BLaER1 treated with 17β-estradiol and CSF1 and Interleukin-3, amounts not matched to agents 10 nM and 100 nM (cell line): ENCODE results near the gene PI4KA.
A peak's percentile ranks its signal among the peaks of the same experiment; 100 is the strongest.
"Not testable (repeated sequence)": the region's sequence is repeated elsewhere in the genome, so short reads cannot be mapped to it uniquely, and the experiment has no call there.

Experiments
- H3K27ac ChIP-seq, 11 experiments: shearing (Covaris generic); formaldehyde crosslinking; 2 replicates each; pipeline ENCODE4 v1.8.1; 2022
- H3K27me3 ChIP-seq, 11 experiments: shearing (Covaris generic); formaldehyde crosslinking; 2 replicates each; pipeline ENCODE4 v1.8.1; 2022
- H3K36me3 ChIP-seq, 11 experiments: shearing (Covaris generic); formaldehyde crosslinking; 2 replicates each; pipeline ENCODE4 v1.8.1; 2022
- H3K4me1 ChIP-seq, 10 experiments: shearing (Covaris generic); formaldehyde crosslinking; 2 replicates each; pipeline ENCODE4 v1.8.1; 2022
- H3K4me2 ChIP-seq, 11 experiments: shearing (Covaris generic); formaldehyde crosslinking; 2 replicates each; pipeline ENCODE4 v1.8.1; 2022
- H3K4me3 ChIP-seq, 10 experiments: shearing (Covaris generic); formaldehyde crosslinking; 2 replicates each; pipeline ENCODE4 v1.8.1; 2022
- H3K9ac ChIP-seq, 11 experiments: shearing (Covaris generic); formaldehyde crosslinking; 2 replicates each; pipeline ENCODE4 v1.8.1; 2022
- H3K9me3 ChIP-seq, 11 experiments: shearing (Covaris generic); formaldehyde crosslinking; replicated peaks in 1 of 11; 2 replicates each; pipeline ENCODE4 v1.8.1; 2022
- H4K20me1 ChIP-seq, 11 experiments: shearing (Covaris generic); formaldehyde crosslinking; 2 replicates each; pipeline ENCODE4 v1.8.1; 2022
- Cebpa-rat ChIP-seq, 11 experiments: shearing (Covaris generic); IDR thresholded peaks; 2 replicates each; pipeline ENCODE4 v1.8.1; 2022

PI4KA gene

GRCh38 chr22:20776624-20777405 lies 81.8 kb downstream of the PI4KA start:
- H3K27me3 ChIP-seq = no peaks in the 10 kb centered on the region
- H3K27ac ChIP-seq = peak overlapping the region in 5 of 11 experiments; percentile 8 to 75 (median 53); a peak in 7 of 22 replicates
- 0 out of 22 replicates have a peak overlapping the region, but pooled peaks of 1 of the 11 experiments have one; percentile 43 for H3K4me2 ChIP-seq
- peaks cover 30 to 68% (median 58%) of the 10 kb centered on the region in 10 experiments for H3K4me1 ChIP-seq
- TF ChIP-seq Cebpa-rat (IDR thresholded peaks at IDR 0.05) = no peak
- H3K36me3 ChIP-seq = peaks cover 12 to 87% (median 41%) of the 10 kb centered on the region in 11 experiments; a peak in 20 of 22 replicates
- no peak overlapping the region for H3K4me3 ChIP-seq
- H4K20me1 ChIP-seq = peaks cover 0 to 13% (median 0%) of the 10 kb centered on the region in 11 experiments; a peak in 4 of 22 replicates
- H3K9ac ChIP-seq = peak overlapping the region in 2 of 11 experiments; percentile 33 to 41; a peak in 1 of 22 replicates
- no peaks in the 10 kb centered on the region for H3K9me3 ChIP-seq

- Histone ChIP-seq H3K36me3 (peaks cover 5 to 80% (median 33%) of the 10 kb centered on the region in 11 experiments; a peak in 20 of 22 replicates), H3K9me3 (no peaks in the 10 kb centered on the region), H3K4me2 (peak overlapping the region in 6 of 11 experiments; percentile 2 to 79 (median 18); a peak in 5 of 22 replicates), H3K9ac (no peak overlapping the region), H3K4me3 (no peak overlapping the region), H3K4me1 (peaks cover 22 to 63% (median 55%) of the 10 kb centered on the region in 10 experiments), H4K20me1 (peaks cover 0 to 6% (median 0%) of the 10 kb centered on the region in 11 experiments; a peak in 3 of 22 replicates), H3K27ac (no peak overlapping the region), H3K27me3 (no peaks in the 10 kb centered on the region)
- TF ChIP-seq Cebpa-rat (IDR thresholded peaks at IDR 0.05) = no peak
These were observed 83.2 kb downstream of the PI4KA start for GRCh38 chr22:20775342-20775895.

- no peak overlapping the region for H3K4me3 ChIP-seq
These were observed 83.7 kb downstream of the PI4KA start for GRCh38 chr22:20774882-20775281.

GRCh38 chr22:20773793-20774212 lies 84.8 kb downstream of the PI4KA start, which contains the start of gene SERPIND1:
SERPIND1 (plus strand) TSS chr22:20774113; CDS start chr22:20779313, 5,200 bp downstream.
- H3K4me1 ChIP-seq = peaks cover 23 to 63% (median 59%) of the 10 kb centered on the region in 10 experiments
- no peak within 1 kb of the TSS for H3K4me3 ChIP-seq
- H3K27ac ChIP-seq = 0 out of 22 replicates have a peak within 1 kb of the TSS, but pooled peaks of 2 of the 11 experiments have one; percentile 2 to 22
- no peak within 1 kb of the TSS; a peak in 1 of 22 replicates for H3K9ac ChIP-seq
- H3K4me2 ChIP-seq = peak within 1 kb of the TSS in 7 of 11 experiments; percentile 9 to 79 (median 63); a peak in 14 of 22 replicates
- no peaks in the 10 kb centered on the region for H3K27me3 ChIP-seq
- no peak for TF ChIP-seq Cebpa-rat (IDR thresholded peaks at IDR 0.05)
- H4K20me1 ChIP-seq = peaks cover 0 to 6% (median 0%) of the 10 kb centered on the region in 11 experiments; a peak in 3 of 22 replicates
- peaks cover 0 to 65% (median 22%) of the 10 kb centered on the region in 11 experiments; a peak in 17 of 22 replicates for H3K36me3 ChIP-seq
- peaks cover 0 to 8% (median 0%) of the 10 kb centered on the region in 11 experiments; a peak in 8 of 22 replicates for H3K9me3 ChIP-seq

More at GRCh38 chr22:20774882-20775281, 83.7 kb downstream of the PI4KA start:
- Histone ChIP-seq H3K9me3 (no peaks in the 10 kb centered on the region), H4K20me1 (peaks cover 0 to 6% (median 0%) of the 10 kb centered on the region in 11 experiments; a peak in 3 of 22 replicates), H3K4me2 (peak overlapping the region in 6 of 11 experiments; percentile 2 to 79 (median 21); a peak in 7 of 22 replicates), H3K27ac (no peak overlapping the region), H3K4me1 (peaks cover 22 to 63% (median 57%) of the 10 kb centered on the region in 10 experiments), H3K27me3 (no peaks in the 10 kb centered on the region), H3K36me3 (peaks cover 5 to 75% (median 29%) of the 10 kb centered on the region in 11 experiments; a peak in 20 of 22 replicates), H3K9ac (no peak overlapping the region)
- no peak for TF ChIP-seq Cebpa-rat (IDR thresholded peaks at IDR 0.05)

GRCh38 chr22:20771918-20772625 lies 86.5 kb downstream of the PI4KA start:
- Histone ChIP-seq H3K4me3 (no peak overlapping the region), H3K9me3 (peaks cover 0 to 12% (median 0%) of the 10 kb centered on the region in 11 experiments; a peak in 8 of 22 replicates), H3K27me3 (no peaks in the 10 kb centered on the region), H3K4me2 (no peak overlapping the region), H4K20me1 (peaks cover 0 to 6% (median 0%) of the 10 kb centered on the region in 11 experiments; a peak in 2 of 22 replicates), H3K4me1 (peaks cover 15 to 64% (median 56%) of the 10 kb centered on the region in 10 experiments; a peak in 19 of 20 replicates), H3K36me3 (peaks cover 5 to 61% (median 27%) of the 10 kb centered on the region in 11 experiments; a peak in 19 of 22 replicates), H3K27ac (peak overlapping the region in 1 of 11 experiments; percentile 22; a peak in 1 of 22 replicates), H3K9ac (no peak overlapping the region)
- TF ChIP-seq Cebpa-rat (IDR thresholded peaks at IDR 0.05) = no peak

- H4K20me1 ChIP-seq = peaks cover 0 to 13% (median 0%) of the 10 kb centered on the region in 11 experiments; a peak in 2 of 22 replicates
- H3K27ac ChIP-seq = peak overlapping the region in 9 of 11 experiments; percentile 40 to 75 (median 68); a peak in 17 of 22 replicates
- peak overlapping the region in 2 of 11 experiments; percentile 1 to 11; a peak in 3 of 22 replicates for H3K9ac ChIP-seq
- H3K9me3 ChIP-seq = peaks cover 0 to 12% (median 0%) of the 10 kb centered on the region in 11 experiments; a peak in 8 of 22 replicates
- not testable (repeated sequence) for H3K4me3 ChIP-seq, H3K27me3 ChIP-seq
- H3K4me1 ChIP-seq = peaks cover 15 to 45% (median 39%) of the 10 kb centered on the region in 10 experiments; a peak in 19 of 20 replicates
- H3K4me2 ChIP-seq = peak overlapping the region; percentile 24 to 72 (median 61); a peak in 21 of 22 replicates
- peaks cover 19 to 61% (median 45%) of the 10 kb centered on the region in 11 experiments for H3K36me3 ChIP-seq
- TF ChIP-seq Cebpa-rat (IDR thresholded peaks at IDR 0.05) = peak in 8 of 11 experiments; percentile 59 to 79 (median 62); a peak in 12 of 22 replicates
These were observed 89.2 kb downstream of the PI4KA start for GRCh38 chr22:20769496-20769826.

GRCh38 chr22:20766530-20766929 lies 92.1 kb downstream of the PI4KA start:
- no peak overlapping the region for H3K4me2 ChIP-seq
- TF ChIP-seq Cebpa-rat (IDR thresholded peaks at IDR 0.05) = no peak
- peaks cover 15 to 28% (median 21%) of the 10 kb centered on the region in 10 experiments; a peak in 19 of 20 replicates for H3K4me1 ChIP-seq
- H3K36me3 ChIP-seq = peaks cover 46 to 75% (median 68%) of the 10 kb centered on the region in 11 experiments
- no peak overlapping the region for H3K27ac ChIP-seq
- peaks cover 0 to 7% (median 0%) of the 10 kb centered on the region in 11 experiments; a peak in 1 of 22 replicates for H4K20me1 ChIP-seq
- no peaks in the 10 kb centered on the region for H3K27me3 ChIP-seq
- H3K9me3 ChIP-seq = peaks cover 0 to 12% (median 0%) of the 10 kb centered on the region in 11 experiments; a peak in 8 of 22 replicates
- H3K9ac ChIP-seq = no peak overlapping the region
- no peak overlapping the region for H3K4me3 ChIP-seq

GRCh38 chr22:20765938-20766337 lies 92.7 kb downstream of the PI4KA start:
- Histone ChIP-seq H3K27me3 (no peaks in the 10 kb centered on the region), H3K36me3 (peaks cover 49 to 79% (median 72%) of the 10 kb centered on the region in 11 experiments), H3K9ac (no peak overlapping the region), H4K20me1 (peaks cover 0 to 7% (median 0%) of the 10 kb centered on the region in 11 experiments; a peak in 1 of 22 replicates), H3K4me2 (no peak overlapping the region), H3K27ac (no peak overlapping the region), H3K4me3 (no peak overlapping the region), H3K9me3 (peaks cover 0 to 12% (median 0%) of the 10 kb centered on the region in 11 experiments; a peak in 8 of 22 replicates), H3K4me1 (peaks cover 15 to 27% (median 21%) of the 10 kb centered on the region in 10 experiments; a peak in 19 of 20 replicates)
- no peak for TF ChIP-seq Cebpa-rat (IDR thresholded peaks at IDR 0.05)
